Activated CD8-positive, alpha-beta T cell treated with anti-CD3 and anti-CD28 coated beads, Interleukin-2, amount 10 ng/mL, durations not matched to agents 7 days and 5 days (primary cell): ENCODE results near the gene TOB1. TPM values are rescaled to one million over a fixed set of nuclear protein-coding genes. Genes with fewer than 3 reads are reported as not detected.

Source experiments
- ATAC-seq: fragments of 150-1000 bp; cut with Tn5 transposase; one replicate; pipeline ENCODE4 v1.10.0; 2021; ENCODE audit warnings: moderate library complexity
- CTCF ChIA-PET: fragments of 350-600 bp; sonication (Branson Sonifier 250); formaldehyde crosslinking; loops from one replicate; lab custom pipeline; 2021; ENCODE audit warnings: antibody characterized with exemption; lab: Charles Lee
- POLR2A ChIA-PET: fragments of 350-600 bp; sonication (Branson Sonifier 250); formaldehyde crosslinking; loops from one replicate; lab custom pipeline; 2021; ENCODE audit warnings: antibody characterized with exemption; lab: Charles Lee
- DNase-seq: peaks from one replicate; pipeline ENCODE4 v3.0.0-alpha.2; 2020
- H3K27ac Mint-ChIP-seq: one replicate; pipeline ENCODE4 v1.8.0; 2021; ENCODE audit warnings: mild to moderate bottlenecking, mixed read lengths
- H3K27me3 Mint-ChIP-seq: one replicate; pipeline ENCODE4 v1.8.0; 2021; ENCODE audit warnings: low read depth, mixed read lengths
- H3K36me3 Mint-ChIP-seq: one replicate; pipeline ENCODE4 v1.8.0; 2021; ENCODE audit warnings: low read depth, mixed read lengths
- H3K4me1 Mint-ChIP-seq: one replicate; pipeline ENCODE4 v1.8.0; 2021; ENCODE audit warnings: low read depth, mixed read lengths
- H3K4me3 Mint-ChIP-seq: one replicate; pipeline ENCODE4 v1.8.0; 2021; ENCODE audit warnings: mild to moderate bottlenecking, mixed read lengths
- H3K9me3 Mint-ChIP-seq: one replicate; pipeline ENCODE4 v1.8.0; 2022; ENCODE audit warnings: mixed read lengths; ENCODE audit not compliant: insufficient read depth
- total RNA-seq, 2 experiments: library from RNA; stranded (reverse); gene quantifications; one replicate each; pipeline ENCODE4 v1.2.3, GENCODE V29; 2021

Gene TOB1
- total RNA-seq, 2 experiments from 2014 or later: 44.5 to 47.6 TPM

- Mint-ChIP-seq H3K27me3 (peaks cover 27% of the 10 kb centered on the region), H3K27ac (no peak overlapping the region), H3K9me3 (no peaks in the 10 kb centered on the region), H3K36me3 (no peaks in the 10 kb centered on the region), H3K4me1 (no peaks in the 10 kb centered on the region), H3K4me3 (no peak overlapping the region)
- ATAC-seq (no peak), DNase-seq (no peak)
- ChIA-PET CTCF (no interaction called here), POLR2A (no interaction called here)
Measured at GRCh38 chr17:50893183-50893993, 27.2 kb upstream of the TOB1 start.

GRCh38 chr17:50892101-50892776 lies 26.1 kb upstream of the TOB1 start:
- ChIA-PET POLR2A (no interaction called here), CTCF (interaction anchor here (1.1 kb wide), 1 partner anchor 39 kb away, joined by 4 read pairs; no protein-coding TSS in a partner anchor)
- no peak overlapping the region for H3K4me3 Mint-ChIP-seq
- DNase-seq: no peak
- no peaks in the 10 kb centered on the region for H3K36me3 Mint-ChIP-seq
- H3K9me3 Mint-ChIP-seq: no peaks in the 10 kb centered on the region
- no peak for ATAC-seq
- H3K27ac Mint-ChIP-seq: no peak overlapping the region
- peaks cover 5% of the 10 kb centered on the region for H3K4me1 Mint-ChIP-seq
- peaks cover 29% of the 10 kb centered on the region for H3K27me3 Mint-ChIP-seq

- ChIA-PET CTCF (no interaction called here), POLR2A (interaction anchor here (2.5 kb wide), 1 partner anchor 25 kb away, joined by 14 read pairs; the partner anchor contains the start of gene TOB1)
- no peak overlapping the region for H3K27ac Mint-ChIP-seq
- peaks cover 27% of the 10 kb centered on the region for H3K27me3 Mint-ChIP-seq
- no peaks in the 10 kb centered on the region for H3K9me3 Mint-ChIP-seq
- ATAC-seq (no peak), DNase-seq (no peak)
- no peaks in the 10 kb centered on the region for H3K36me3 Mint-ChIP-seq
- H3K4me3 Mint-ChIP-seq: no peak overlapping the region
- H3K4me1 Mint-ChIP-seq: peaks cover 8% of the 10 kb centered on the region
Measured at GRCh38 chr17:50891577-50891989, 25.4 kb upstream of the TOB1 start.

GRCh38 chr17:50890675-50891516 lies 24.7 kb upstream of the TOB1 start:
- Mint-ChIP-seq H3K4me1 (peaks cover 12% of the 10 kb centered on the region), H3K27ac (no peak overlapping the region), H3K9me3 (no peaks in the 10 kb centered on the region), H3K36me3 (no peaks in the 10 kb centered on the region), H3K27me3 (peaks cover 27% of the 10 kb centered on the region), H3K4me3 (no peak overlapping the region)
- CTCF ChIA-PET: no interaction called here
- ATAC-seq (no peak), DNase-seq (no peak)
- POLR2A ChIA-PET: interaction anchor here (2.5 kb wide), 1 partner anchor 25 kb away, joined by 14 read pairs; the partner anchor contains the start of gene TOB1

GRCh38 chr17:50889528-50890118 lies 23.5 kb upstream of the TOB1 start:
- Mint-ChIP-seq H3K27me3 (peaks cover 23% of the 10 kb centered on the region), H3K27ac (no peak overlapping the region), H3K4me1 (peaks cover 12% of the 10 kb centered on the region), H3K36me3 (no peaks in the 10 kb centered on the region), H3K4me3 (no peak overlapping the region), H3K9me3 (no peaks in the 10 kb centered on the region)
- ChIA-PET CTCF (interaction anchor here (1.1 kb wide), 1 partner anchor 22 kb away, joined by 3 read pairs; no protein-coding TSS in a partner anchor), POLR2A (interaction anchor here (2.5 kb wide), 1 partner anchor 23 kb away, joined by 14 read pairs; the partner anchor contains the start of gene TOB1)
- DNase-seq (no peak), ATAC-seq (no peak)

- POLR2A ChIA-PET: interaction anchor here (0.8 kb wide), 1 partner anchor 22 kb away, joined by 4 read pairs; the partner anchor contains the start of gene TOB1
- peaks cover 18% of the 10 kb centered on the region for H3K4me1 Mint-ChIP-seq
- ATAC-seq (no peak), DNase-seq (no peak)
- no peaks in the 10 kb centered on the region for H3K36me3 Mint-ChIP-seq
- peak overlapping the region; percentile 23 for H3K27ac Mint-ChIP-seq
- H3K9me3 Mint-ChIP-seq: no peaks in the 10 kb centered on the region
- H3K4me3 Mint-ChIP-seq: no peak overlapping the region
- CTCF ChIA-PET: interaction anchor here (0.7 to 2.8 kb wide), 5 partner anchors 10 to 104 kb away, joined by 3 to 11 read pairs (median 4); no protein-coding TSS in a partner anchor
- H3K27me3 Mint-ChIP-seq: peaks cover 25% of the 10 kb centered on the region
Measured at GRCh38 chr17:50887705-50888245, 21.6 kb upstream of the TOB1 start.

GRCh38 chr17:50884439-50885311 lies 18.5 kb upstream of the TOB1 start:
- peaks cover 14% of the 10 kb centered on the region for H3K27me3 Mint-ChIP-seq
- no peaks in the 10 kb centered on the region for H3K36me3 Mint-ChIP-seq
- POLR2A ChIA-PET: interaction anchor here (2.6 kb wide), 1 partner anchor 18 kb away, joined by 28 read pairs; the partner anchor contains the start of gene TOB1
- CTCF ChIA-PET: interaction anchor here (1.0 to 2.8 kb wide), 3 partner anchors 12 to 32 kb away, joined by 3 to 14 read pairs (median 11); no protein-coding TSS in a partner anchor
- ATAC-seq: no peak
- no peak overlapping the region for H3K27ac Mint-ChIP-seq
- no peak for DNase-seq
- H3K4me1 Mint-ChIP-seq: peaks cover 22% of the 10 kb centered on the region
- no peaks in the 10 kb centered on the region for H3K9me3 Mint-ChIP-seq
- no peak overlapping the region for H3K4me3 Mint-ChIP-seq

GRCh38 chr17:50883850-50884438 lies 17.8 kb upstream of the TOB1 start:
- Mint-ChIP-seq H3K36me3 (peaks cover under 1% of the 10 kb centered on the region), H3K4me3 (no peak overlapping the region), H3K27me3 (peaks cover 12% of the 10 kb centered on the region), H3K4me1 (peaks cover 22% of the 10 kb centered on the region), H3K9me3 (peaks cover 2% of the 10 kb centered on the region), H3K27ac (no peak overlapping the region)
- POLR2A ChIA-PET: interaction anchor here (2.6 kb wide), 1 partner anchor 18 kb away, joined by 28 read pairs; the partner anchor contains the start of gene TOB1
- CTCF ChIA-PET: interaction anchor here (1.0 to 2.1 kb wide), 2 partner anchors 11 to 31 kb away, joined by 3 to 14 read pairs; no protein-coding TSS in a partner anchor
- ATAC-seq: no peak
- no peak for DNase-seq

- DNase-seq (no peak), ATAC-seq (no peak)
- Mint-ChIP-seq H3K4me3 (no peak overlapping the region), H3K27me3 (peaks cover 12% of the 10 kb centered on the region), H3K9me3 (peaks cover 3% of the 10 kb centered on the region), H3K4me1 (peaks cover 20% of the 10 kb centered on the region), H3K27ac (no peak overlapping the region), H3K36me3 (peaks cover 2% of the 10 kb centered on the region)
- ChIA-PET POLR2A (no interaction called here), CTCF (no interaction called here)
Measured at GRCh38 chr17:50882851-50883250, 16.7 kb upstream of the TOB1 start.

- H3K4me3 Mint-ChIP-seq: no peak overlapping the region
- ChIA-PET POLR2A (no interaction called here), CTCF (no interaction called here)
- peaks cover 3% of the 10 kb centered on the region for H3K9me3 Mint-ChIP-seq
- H3K36me3 Mint-ChIP-seq: peaks cover 2% of the 10 kb centered on the region
- H3K27ac Mint-ChIP-seq: no peak overlapping the region
- ATAC-seq (no peak), DNase-seq (no peak)
- H3K27me3 Mint-ChIP-seq: peaks cover 18% of the 10 kb centered on the region
- peaks cover 11% of the 10 kb centered on the region for H3K4me1 Mint-ChIP-seq
Measured at GRCh38 chr17:50881182-50881581, 15.0 kb upstream of the TOB1 start.
